PC-3 (cell line): Measurements from ENCODE around the gene NPC1.

Experiments used
- EZH2 ChIP-seq: fragments of 300-600 bp; sonication (generic); IDR thresholded peaks from one replicate; pipeline ENCODE4 v1.6.1; 2017; ENCODE audit warnings: antibody characterized with exemption, mild to moderate bottlenecking, low read length; ENCODE audit not compliant: unreplicated experiment
- EZH2phosphoT487 ChIP-seq: fragments of 300-600 bp; sonication (generic); IDR thresholded peaks from 2 replicates; pipeline ENCODE4 v1.6.1; 2018; ENCODE audit warnings: mild to moderate bottlenecking, antibody characterized with exemption, low read length, borderline replicate concordance
- TF ChIP-seq, protein P1 (sequence below): fragments of 300-600 bp; sonication (generic); conservative IDR thresholded peaks from 2 replicates; pipeline ENCODE4 v1.5.1; 2017; ENCODE audit warnings: antibody characterized with exemption, low read depth, mild to moderate bottlenecking, low read length

DNA sequence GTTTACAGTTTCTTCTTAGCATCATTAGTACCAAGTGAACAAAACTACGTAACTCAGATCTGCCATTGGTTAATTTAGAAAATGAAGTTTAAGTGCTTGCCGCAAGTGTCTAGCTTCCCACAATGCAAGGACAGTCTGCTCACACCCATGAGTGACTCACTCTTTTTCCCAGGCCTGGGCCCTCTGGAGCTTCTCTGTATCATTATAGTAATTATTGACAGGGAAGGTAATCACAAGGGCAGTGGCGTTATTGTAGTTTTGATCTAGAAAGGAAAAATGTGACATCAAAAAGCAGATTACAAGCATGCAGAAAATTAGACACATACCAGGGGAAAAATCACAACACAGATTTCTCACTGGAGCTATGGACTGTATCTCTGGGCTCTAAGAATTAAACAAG is 38.5 kb downstream of the NPC1 start:
- TF ChIP-seq EZH2 = no peak
- TF ChIP-seq, protein P1, sequence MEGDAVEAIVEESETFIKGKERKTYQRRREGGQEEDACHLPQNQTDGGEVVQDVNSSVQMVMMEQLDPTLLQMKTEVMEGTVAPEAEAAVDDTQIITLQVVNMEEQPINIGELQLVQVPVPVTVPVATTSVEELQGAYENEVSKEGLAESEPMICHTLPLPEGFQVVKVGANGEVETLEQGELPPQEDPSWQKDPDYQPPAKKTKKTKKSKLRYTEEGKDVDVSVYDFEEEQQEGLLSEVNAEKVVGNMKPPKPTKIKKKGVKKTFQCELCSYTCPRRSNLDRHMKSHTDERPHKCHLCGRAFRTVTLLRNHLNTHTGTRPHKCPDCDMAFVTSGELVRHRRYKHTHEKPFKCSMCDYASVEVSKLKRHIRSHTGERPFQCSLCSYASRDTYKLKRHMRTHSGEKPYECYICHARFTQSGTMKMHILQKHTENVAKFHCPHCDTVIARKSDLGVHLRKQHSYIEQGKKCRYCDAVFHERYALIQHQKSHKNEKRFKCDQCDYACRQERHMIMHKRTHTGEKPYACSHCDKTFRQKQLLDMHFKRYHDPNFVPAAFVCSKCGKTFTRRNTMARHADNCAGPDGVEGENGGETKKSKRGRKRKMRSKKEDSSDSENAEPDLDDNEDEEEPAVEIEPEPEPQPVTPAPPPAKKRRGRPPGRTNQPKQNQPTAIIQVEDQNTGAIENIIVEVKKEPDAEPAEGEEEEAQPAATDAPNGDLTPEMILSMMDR = no peak
- TF ChIP-seq EZH2phosphoT487 = no peak
